ENCODE results near the gene ANGPT4. TPM values are rescaled to one million over a fixed set of nuclear protein-coding genes. Genes with fewer than 3 reads are reported as not detected.
A peak's percentile ranks its signal among the peaks of the same experiment; 100 is the strongest.

The ANGPT4 gene
- total and polyA plus RNA-seq, 2 of the 13 experiments (the other 11 are each of a cell fraction or from before 2014, with no cell fraction given), result not detected

DNA sequence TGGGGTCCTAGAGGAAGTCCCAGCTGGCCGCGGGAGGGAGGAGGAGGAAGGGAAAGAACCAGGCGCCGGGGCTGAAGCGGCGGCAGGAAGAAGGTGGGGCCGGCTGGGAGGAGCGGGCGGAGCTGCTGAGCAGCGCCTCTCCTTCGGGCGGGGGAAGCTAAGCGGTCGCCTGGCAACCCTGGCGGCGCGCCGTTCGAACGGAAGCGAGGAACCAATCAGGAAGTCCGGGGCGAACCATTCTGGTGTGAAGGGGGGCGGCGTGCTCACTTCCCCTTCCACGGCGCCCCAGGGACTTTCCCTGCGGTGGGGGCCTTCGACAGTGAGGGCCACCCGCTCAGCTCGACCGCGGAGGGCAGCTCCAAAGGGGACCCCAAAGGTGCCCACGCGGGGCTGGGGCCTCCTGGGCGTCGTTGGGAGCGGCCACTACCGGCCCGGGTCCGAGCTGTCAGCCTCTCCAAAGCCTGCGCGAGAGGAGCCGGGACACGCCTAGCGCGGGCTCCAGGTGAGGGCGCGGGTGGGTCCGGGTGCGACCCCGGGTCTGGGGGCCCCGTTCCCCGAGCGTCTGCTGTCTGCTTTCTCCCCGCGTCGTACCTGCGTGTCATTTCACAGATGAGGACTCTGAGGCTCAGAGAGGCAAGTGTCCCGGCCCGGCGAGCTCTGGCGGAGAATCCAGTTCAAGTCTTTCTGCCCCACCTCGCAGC lies 82.5 kb downstream of the ANGPT4 start, which contains the start of gene FAM110A (continued):
- TF ChIP-seq FOSL2 (CRISPR knock-in tag; IDR thresholded peaks at IDR 0.05) (peak; percentile 18; the same call in 1 of the 2 replicates), ZBTB46 (CRISPR knock-in tag; IDR thresholded peaks at IDR 0.05; ENCODE audit: borderline replicate concordance) (no peak), CHCHD3 (CRISPR knock-in tag; IDR thresholded peaks at IDR 0.05) (no peak), BORCS8-MEF2B (CRISPR knock-in tag; IDR thresholded peaks at IDR 0.05) (peak; percentile 95), ATF7-NPFF (CRISPR knock-in tag; IDR thresholded peaks at IDR 0.05; ENCODE audit: low read depth) (peak; percentile 86; the same call in 1 of the 2 replicates), ZNF382 (CRISPR knock-in tag; IDR thresholded peaks at IDR 0.05; ENCODE audit: borderline replicate concordance) (no peak), GATAD1 (CRISPR knock-in tag; IDR thresholded peaks at IDR 0.05) (peak; percentile 33; the same call in 1 of the 2 replicates), ZNF256 (CRISPR knock-in tag; conservative IDR thresholded peaks at IDR 0.05) (peak; percentile 84; the same call in 1 of the 2 replicates), ZNF20 (CRISPR knock-in tag; IDR thresholded peaks at IDR 0.05) (no peak), SOX5 (CRISPR knock-in tag; IDR thresholded peaks at IDR 0.05; ENCODE audit: borderline replicate concordance) (peak; percentile 41; the same call in 1 of the 2 replicates), ZNF83 (CRISPR knock-in tag; IDR thresholded peaks at IDR 0.05; ENCODE audit: borderline replicate concordance) (no peak), DPF2 (CRISPR knock-in tag; IDR thresholded peaks at IDR 0.05; ENCODE audit: borderline replicate concordance, low read depth) (no peak), ZNF572 (CRISPR knock-in tag; IDR thresholded peaks at IDR 0.05) (peak; percentile 97), LCORL (IDR thresholded peaks at IDR 0.05) (no peak), LCORL (CRISPR knock-in tag; IDR thresholded peaks at IDR 0.05) (peak; percentile 94), ZNF44 (CRISPR knock-in tag; IDR thresholded peaks at IDR 0.05) (no peak), ELF4 (CRISPR knock-in tag; IDR thresholded peaks at IDR 0.05; ENCODE audit: borderline replicate concordance) (no peak), FOXO1 (CRISPR knock-in tag; IDR thresholded peaks at IDR 0.05) (no peak; the same call in 1 of the 2 replicates), MEF2D (CRISPR knock-in tag; IDR thresholded peaks at IDR 0.05) (peak; percentile 47; the same call in 1 of the 2 replicates), SP5 (CRISPR knock-in tag; IDR thresholded peaks at IDR 0.05; ENCODE audit: borderline replicate concordance, low read depth) (peak; percentile 91), ZKSCAN8 (CRISPR knock-in tag; IDR thresholded peaks at IDR 0.05; ENCODE audit: borderline replicate concordance) (no peak)
- TF ChIP-seq, protein P1, sequence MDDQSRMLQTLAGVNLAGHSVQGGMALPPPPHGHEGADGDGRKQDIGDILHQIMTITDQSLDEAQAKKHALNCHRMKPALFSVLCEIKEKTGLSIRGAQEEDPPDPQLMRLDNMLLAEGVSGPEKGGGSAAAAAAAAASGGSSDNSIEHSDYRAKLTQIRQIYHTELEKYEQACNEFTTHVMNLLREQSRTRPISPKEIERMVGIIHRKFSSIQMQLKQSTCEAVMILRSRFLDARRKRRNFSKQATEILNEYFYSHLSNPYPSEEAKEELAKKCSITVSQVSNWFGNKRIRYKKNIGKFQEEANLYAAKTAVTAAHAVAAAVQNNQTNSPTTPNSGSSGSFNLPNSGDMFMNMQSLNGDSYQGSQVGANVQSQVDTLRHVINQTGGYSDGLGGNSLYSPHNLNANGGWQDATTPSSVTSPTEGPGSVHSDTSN (CRISPR knock-in tag; IDR thresholded peaks at IDR 0.05; ENCODE audit: borderline replicate concordance), result no peak
- TF ChIP-seq, protein P2, sequence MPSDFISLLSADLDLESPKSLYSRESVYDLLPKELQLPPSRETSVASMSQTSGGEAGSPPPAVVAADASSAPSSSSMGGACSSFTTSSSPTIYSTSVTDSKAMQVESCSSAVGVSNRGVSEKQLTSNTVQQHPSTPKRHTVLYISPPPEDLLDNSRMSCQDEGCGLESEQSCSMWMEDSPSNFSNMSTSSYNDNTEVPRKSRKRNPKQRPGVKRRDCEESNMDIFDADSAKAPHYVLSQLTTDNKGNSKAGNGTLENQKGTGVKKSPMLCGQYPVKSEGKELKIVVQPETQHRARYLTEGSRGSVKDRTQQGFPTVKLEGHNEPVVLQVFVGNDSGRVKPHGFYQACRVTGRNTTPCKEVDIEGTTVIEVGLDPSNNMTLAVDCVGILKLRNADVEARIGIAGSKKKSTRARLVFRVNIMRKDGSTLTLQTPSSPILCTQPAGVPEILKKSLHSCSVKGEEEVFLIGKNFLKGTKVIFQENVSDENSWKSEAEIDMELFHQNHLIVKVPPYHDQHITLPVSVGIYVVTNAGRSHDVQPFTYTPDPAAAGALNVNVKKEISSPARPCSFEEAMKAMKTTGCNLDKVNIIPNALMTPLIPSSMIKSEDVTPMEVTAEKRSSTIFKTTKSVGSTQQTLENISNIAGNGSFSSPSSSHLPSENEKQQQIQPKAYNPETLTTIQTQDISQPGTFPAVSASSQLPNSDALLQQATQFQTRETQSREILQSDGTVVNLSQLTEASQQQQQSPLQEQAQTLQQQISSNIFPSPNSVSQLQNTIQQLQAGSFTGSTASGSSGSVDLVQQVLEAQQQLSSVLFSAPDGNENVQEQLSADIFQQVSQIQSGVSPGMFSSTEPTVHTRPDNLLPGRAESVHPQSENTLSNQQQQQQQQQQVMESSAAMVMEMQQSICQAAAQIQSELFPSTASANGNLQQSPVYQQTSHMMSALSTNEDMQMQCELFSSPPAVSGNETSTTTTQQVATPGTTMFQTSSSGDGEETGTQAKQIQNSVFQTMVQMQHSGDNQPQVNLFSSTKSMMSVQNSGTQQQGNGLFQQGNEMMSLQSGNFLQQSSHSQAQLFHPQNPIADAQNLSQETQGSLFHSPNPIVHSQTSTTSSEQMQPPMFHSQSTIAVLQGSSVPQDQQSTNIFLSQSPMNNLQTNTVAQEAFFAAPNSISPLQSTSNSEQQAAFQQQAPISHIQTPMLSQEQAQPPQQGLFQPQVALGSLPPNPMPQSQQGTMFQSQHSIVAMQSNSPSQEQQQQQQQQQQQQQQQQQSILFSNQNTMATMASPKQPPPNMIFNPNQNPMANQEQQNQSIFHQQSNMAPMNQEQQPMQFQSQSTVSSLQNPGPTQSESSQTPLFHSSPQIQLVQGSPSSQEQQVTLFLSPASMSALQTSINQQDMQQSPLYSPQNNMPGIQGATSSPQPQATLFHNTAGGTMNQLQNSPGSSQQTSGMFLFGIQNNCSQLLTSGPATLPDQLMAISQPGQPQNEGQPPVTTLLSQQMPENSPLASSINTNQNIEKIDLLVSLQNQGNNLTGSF (CRISPR knock-in tag; IDR thresholded peaks at IDR 0.05), result 0 out of 2 replicates have a peak, but pooled peaks have one; percentile 56
